RWPE1 (cell line): ENCODE measurements around the gene RPS10.
"Not testable (repeated sequence)": the region's sequence is repeated elsewhere in the genome, so short reads cannot be mapped to it uniquely, and the experiment has no call there.

ENCODE experiments used
- CTCF ChIA-PET: fragments of 350-600 bp; sonication (Branson Sonifier 250); formaldehyde crosslinking; extraction: SDS; loops from one replicate; lab custom pipeline; 2021; lab: Yijun Ruan, JAX
- POLR2A ChIA-PET: fragments of 400-600 bp; formaldehyde crosslinking; extraction: SDS; loops from one replicate; lab custom pipeline; 2020; ENCODE audit warnings: antibody characterized with exemption; ENCODE audit not compliant: low non-redundant PET; lab: Yijun Ruan, JAX
- DNase-seq: peaks from one replicate; pipeline ENCODE4 v3.0.0; 2012; ENCODE audit warnings: low spot score
- H3K27ac ChIP-seq: fragments of 450-650 bp; 2 replicates; pipeline ENCODE4 v1.5.1; 2017
- CTCF ChIP-seq: fragments of 450-650 bp; conservative IDR thresholded peaks from 2 replicates; pipeline ENCODE4 v1.5.1; 2017; ENCODE audit warnings: low read depth, mild to moderate bottlenecking

Gene RPS10

GRCh38 chr6:34383161-34383631 is 42.7 kb downstream of the RPS10 start:
- H3K27ac ChIP-seq, result no peak overlapping the region
- ChIA-PET POLR2A (interaction anchor here (0.7 kb wide), 1 partner anchor 33 kb away, joined by 3 read pairs; no protein-coding TSS in a partner anchor), CTCF (interaction anchor here (0.7 kb wide), 1 partner anchor 114 kb away, joined by 3 read pairs; no protein-coding TSS in a partner anchor)
- no peak for DNase-seq
- TF ChIP-seq CTCF, result no peak

GRCh38 chr6:34381081-34381480 is 44.8 kb downstream of the RPS10 start:
- CTCF ChIA-PET, result interaction anchor here (0.6 kb wide), 3 partner anchors 33 to 611 kb away, joined by 5 to 7 read pairs (median 5); no protein-coding TSS in a partner anchor
- no peak for DNase-seq
- TF ChIP-seq CTCF, result no peak
- POLR2A ChIA-PET, result interaction anchor here (0.5 to 0.6 kb wide), 2 partner anchors 28 to 393 kb away, joined by 3 read pairs; no protein-coding TSS in a partner anchor
- H3K27ac ChIP-seq, result no peak overlapping the region

- no peak overlapping the region for H3K27ac ChIP-seq
- DNase-seq, result no peak
- CTCF ChIA-PET, result no interaction called here
- no peak for TF ChIP-seq CTCF
- POLR2A ChIA-PET, result no interaction called here
These were observed 47.4 kb downstream of the RPS10 start for GRCh38 chr6:34378470-34378869.

GRCh38 chr6:34377984-34378383 is 47.9 kb downstream of the RPS10 start:
- no peak overlapping the region for H3K27ac ChIP-seq
- POLR2A ChIA-PET, result no interaction called here
- TF ChIP-seq CTCF, result no peak
- CTCF ChIA-PET, result no interaction called here
- no peak for DNase-seq

GRCh38 chr6:34377571-34377970 is 48.3 kb downstream of the RPS10 start:
- DNase-seq, CTCF ChIA-PET, POLR2A ChIA-PET, H3K27ac ChIP-seq: not testable (repeated sequence)

- no peak for DNase-seq
- CTCF ChIA-PET, result no interaction called here
- H3K27ac ChIP-seq, result no peak overlapping the region
- POLR2A ChIA-PET, result no interaction called here
- no peak for TF ChIP-seq CTCF
These were observed 50.0 kb downstream of the RPS10 start for GRCh38 chr6:34375833-34376232.

GRCh38 chr6:34374508-34374907 is 51.4 kb downstream of the RPS10 start:
- ChIA-PET POLR2A (no interaction called here), CTCF (no interaction called here)
- DNase-seq, result no peak
- H3K27ac ChIP-seq, result no peak overlapping the region
- TF ChIP-seq CTCF, result no peak
